Measurements from ENCODE around the gene PVR.
"Not testable (repeated sequence)": the region's sequence is repeated elsewhere in the genome, so short reads cannot be mapped to it uniquely, and the experiment has no call there.

The PVR gene

DNA sequence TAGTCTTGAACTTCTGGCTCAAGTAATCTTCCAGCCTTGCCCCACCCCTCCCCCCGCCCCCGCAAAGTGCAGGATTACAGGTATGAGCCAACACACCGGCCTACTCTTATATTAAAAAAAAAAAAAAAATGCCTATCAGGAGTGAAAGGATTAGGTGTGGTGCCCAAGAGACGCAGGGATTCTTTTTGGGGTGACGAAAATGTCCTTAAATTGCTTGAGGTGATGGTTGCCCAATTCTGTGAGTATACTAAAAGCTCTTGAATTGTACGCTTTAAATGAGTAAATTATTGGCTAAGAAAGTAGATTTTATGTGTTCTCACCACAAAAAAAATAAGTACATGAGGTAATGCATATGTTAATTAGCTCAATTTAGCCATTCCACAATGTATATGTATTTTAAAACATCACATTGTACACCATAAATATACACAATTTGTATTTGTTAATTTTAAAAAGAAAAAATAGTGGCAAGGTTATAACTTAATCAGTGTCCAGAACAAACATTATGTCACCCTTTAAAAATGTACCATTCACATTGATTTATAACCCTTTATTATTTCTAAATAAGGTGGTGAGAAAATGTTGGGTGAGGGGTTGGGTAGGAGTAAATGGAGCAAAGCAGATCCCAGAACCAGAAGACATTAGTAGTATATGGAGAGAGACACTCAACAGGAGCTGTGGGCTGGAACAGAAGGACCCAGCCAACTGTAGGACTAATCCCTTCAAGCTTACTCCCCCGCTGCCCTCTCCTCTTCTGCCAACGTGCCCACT is 26.4 kb upstream of the PVR start:
- DNase-seq (ENCODE audit: extremely low spot score, insufficient read length, low read depth) (no peak), FAIRE-seq (no peak)

DNA sequence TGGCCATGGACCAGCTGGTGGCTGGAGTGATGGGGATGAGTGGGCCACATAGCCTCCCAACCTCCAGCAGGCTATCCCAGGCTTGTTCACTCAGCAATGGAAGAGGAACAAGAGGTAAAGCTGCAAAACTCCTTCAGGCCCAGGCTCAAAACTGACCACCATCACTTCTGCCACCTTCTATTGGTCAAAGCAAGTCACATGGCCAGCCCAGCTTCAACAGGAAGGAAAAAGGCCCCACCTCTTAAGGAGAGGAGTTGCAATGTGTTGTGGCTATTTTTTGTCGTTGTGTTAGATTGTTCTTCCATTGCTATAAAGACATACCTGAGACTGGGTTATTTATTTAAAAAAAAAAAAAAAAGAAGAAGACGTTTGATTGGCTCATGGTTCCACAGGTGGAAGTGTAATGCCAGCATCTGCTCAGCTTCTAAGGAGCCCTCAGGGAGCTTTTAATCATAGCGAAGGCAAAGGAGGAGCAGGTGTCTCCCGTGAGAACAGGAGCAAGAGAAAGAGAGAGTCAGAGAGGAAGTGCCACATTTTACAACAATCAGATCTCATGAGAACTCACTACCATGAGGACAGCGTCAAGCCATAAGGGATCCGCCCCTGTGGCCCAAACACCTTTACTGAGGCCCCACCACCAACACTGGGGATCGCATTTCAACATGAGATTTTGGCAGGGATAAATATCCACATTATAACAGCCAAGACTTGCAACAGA is 24.9 kb upstream of the PVR start:
- FAIRE-seq (no peak), DNase-seq (ENCODE audit: extremely low spot score, insufficient read length, low read depth) (no peak)

DNA sequence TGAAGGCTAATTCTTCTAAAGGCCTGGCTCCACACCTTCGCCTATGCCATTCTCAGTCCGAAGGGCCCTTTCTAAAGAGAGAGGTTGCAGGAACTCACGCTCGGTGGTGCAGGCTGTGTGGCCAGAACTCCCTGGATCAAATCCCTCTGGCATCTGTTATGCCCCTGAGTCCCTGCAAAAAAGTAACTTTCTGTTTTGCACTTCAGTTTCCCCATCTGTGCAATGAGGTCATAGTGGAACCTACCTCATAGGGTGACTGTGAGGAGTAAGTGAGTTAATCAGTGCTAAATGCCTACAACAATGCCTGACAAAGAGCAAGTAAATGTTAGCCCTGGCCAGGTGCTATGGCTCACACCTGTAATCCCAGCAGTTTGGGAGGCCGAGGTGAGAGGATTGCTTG is 23.0 kb upstream of the PVR start:
- FAIRE-seq = no peak

DNA sequence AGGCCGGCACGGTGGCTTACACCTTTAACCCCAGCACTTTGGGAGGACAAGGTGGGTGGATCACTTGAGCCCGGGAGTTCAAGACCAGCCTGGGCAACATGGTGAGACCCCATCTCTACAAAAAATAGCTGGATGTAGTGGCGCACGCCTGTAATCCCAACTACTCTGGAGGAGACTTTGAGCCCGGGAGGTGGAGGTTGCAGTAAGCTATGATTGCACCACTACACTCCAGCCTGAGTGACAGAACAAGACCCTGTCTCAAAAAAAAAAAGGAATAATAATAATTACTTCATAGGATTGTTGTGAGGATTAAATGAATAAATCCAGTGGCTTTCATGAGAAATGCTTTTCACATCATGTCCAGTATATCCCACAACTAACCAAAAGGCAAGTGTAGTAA is 22.3 kb upstream of the PVR start:
- FAIRE-seq = no peak
- no peak for DNase-seq (ENCODE audit: extremely low spot score, insufficient read length, low read depth)

More for the DNA sequence above, 23.0 kb upstream of the PVR start:
- DNase-seq (ENCODE audit: extremely low spot score, insufficient read length, low read depth) = no peak

DNA sequence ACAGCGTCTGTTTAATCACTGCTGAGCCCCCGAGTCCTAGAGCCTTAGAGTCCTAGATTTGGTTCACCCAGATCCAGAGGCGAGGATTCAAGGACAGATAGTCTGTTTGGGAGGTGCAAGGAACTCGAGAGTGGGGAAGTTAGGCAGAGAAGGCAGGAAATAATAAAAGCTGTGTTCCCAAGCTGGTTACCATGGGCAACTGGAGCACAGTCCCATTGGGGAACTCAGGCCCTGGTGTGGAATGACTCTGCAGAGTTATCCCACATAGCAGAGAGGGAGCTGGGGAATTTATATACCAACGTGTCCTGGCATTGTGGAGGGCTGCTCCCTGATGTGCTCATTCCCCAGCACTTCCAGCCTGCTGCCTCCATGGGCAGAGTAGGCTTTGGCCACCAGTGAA is 20.6 kb upstream of the PVR start:
- no peak for DNase-seq (ENCODE audit: extremely low spot score, insufficient read length, low read depth)
- FAIRE-seq = no peak

DNA sequence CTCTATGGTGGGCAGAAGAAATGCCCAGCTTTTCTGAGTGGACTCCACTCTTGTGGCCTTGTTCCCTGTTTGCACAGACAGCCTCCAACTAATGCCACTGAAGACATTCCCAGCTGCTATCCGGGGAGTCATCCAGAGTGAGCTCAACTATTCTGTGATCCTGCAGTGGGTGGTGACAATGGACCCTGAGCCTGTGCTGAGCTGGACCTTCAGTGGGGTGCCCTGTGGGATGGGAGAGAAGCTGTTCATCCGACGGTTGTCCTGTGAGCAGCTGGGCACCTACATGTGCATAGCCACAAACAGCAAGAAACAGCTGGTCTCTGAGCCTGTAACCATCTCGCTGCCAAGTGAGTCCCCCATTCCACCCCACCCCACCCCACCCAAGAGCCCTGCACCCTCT is 20.1 kb upstream of the PVR start:
- no peak for FAIRE-seq

DNA sequence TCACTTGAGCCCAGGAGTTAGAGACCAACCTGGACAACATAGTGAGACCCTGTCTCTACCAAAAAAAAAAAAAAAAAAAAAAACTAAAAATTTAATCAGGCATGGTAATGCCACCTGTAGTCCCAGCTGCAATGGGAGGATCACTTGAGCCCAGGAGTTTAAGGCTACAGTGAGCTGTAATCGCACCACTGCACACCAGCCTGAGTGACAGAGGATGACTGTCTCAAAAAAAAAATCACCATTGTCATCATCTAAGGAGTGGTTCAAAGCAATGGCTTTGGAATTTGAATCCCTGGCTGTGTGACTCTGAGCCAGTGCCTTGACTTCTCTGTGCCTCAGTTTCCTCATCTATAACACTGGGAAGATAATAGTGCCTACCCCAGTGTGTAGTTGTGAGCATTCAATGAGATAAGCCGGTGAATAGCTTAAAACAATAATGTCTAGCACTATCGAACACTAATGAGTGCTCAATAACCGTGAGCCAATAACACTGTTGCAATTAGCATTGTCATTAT is 18.8 kb upstream of the PVR start:
- no peak for DNase-seq (ENCODE audit: extremely low spot score, insufficient read length, low read depth)
- FAIRE-seq = no peak

More for the DNA sequence above, 20.1 kb upstream of the PVR start:
- no peak for DNase-seq (ENCODE audit: extremely low spot score, insufficient read length, low read depth)

DNA sequence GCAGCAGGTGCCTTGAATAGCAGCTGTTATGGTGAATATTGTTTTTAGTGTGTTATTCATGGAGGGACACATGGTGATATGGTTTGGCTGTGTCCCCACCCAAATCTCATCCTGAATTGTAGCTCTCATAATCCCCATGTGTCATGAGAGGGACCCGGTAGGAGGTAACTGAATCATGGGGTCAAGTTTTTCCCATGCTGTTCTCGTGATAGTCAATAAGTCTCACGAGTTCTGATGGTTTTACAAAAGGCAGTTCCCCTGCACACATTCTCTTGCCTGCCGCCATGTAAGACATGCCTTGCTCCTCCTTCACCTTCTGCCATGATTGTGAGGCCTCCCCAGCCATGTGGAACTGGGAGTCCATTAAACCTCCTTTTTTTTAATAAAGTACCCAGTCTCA is 18.1 kb upstream of the PVR start:
- DNase-seq (ENCODE audit: extremely low spot score, insufficient read length, low read depth); FAIRE-seq: not testable (repeated sequence)

DNA sequence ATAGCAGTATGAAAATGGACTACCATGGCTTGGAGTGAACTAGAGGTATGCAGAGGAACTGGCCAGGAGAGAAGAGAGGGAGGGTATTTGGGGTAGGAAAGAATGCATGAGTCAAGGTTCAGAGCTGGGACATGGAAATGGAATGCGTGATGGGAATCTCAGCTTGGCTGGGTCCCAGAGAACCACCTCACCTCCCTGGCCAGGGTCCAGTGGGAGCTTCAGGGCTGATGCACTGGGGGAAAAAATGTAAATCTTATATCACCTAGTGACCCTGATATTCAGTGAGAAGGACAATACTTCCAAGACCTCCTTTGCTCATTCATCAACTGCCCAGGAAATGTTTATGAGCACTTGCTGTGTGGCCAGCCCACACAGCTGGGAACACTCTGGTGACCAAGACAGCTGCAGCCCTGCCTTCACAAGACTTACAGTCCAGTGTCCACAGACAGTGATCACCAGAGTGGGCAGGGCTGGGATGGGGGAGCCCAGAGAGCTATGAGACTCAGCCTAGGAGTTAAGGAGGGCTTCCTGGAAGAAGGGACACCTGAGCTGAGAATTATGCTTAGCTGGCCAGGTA is 17.6 kb upstream of the PVR start:
- no peak for FAIRE-seq
- DNase-seq (ENCODE audit: extremely low spot score, insufficient read length, low read depth) = no peak

DNA sequence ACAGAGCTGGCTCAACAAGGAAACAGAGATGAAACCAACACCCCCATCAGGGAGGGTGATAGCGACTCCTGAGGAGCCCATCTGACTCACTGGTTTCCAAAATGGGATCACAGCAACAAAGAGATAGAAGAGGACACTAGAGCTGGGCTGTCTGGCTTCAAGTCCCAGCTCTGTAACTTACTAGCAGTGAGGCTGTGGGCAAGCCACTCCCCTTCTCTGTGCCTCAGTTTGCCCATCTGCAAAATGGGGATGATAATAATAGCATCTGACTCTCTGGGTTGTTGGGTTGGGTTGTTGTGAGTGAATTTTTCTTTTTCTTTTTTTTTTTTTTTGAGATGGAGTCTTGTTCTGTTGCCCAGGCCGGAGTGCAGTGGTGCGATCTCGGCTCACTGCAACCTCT is 16.1 kb upstream of the PVR start:
- FAIRE-seq (no peak), DNase-seq (ENCODE audit: extremely low spot score, insufficient read length, low read depth) (no peak)

DNA sequence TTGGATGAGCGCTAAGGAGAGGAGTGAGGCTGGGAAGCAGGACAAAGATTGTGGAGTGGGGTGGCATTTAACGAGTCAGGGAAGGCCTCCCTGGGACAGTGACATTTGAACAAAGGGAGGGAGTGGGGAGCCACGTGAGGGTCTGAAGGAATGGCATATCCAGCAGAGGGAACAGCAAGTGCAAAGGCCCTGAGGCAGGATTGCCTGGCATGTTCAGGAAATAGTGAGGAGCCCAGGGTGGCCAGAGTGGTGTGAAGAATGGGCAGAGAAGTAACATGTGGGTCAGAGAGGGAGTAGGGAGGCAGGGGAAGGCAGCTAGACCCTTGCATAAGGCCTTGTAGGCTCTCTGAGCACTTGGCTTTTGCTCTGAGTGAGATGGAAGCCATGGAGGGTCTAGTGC is 14.9 kb upstream of the PVR start:
- DNase-seq (ENCODE audit: extremely low spot score, insufficient read length, low read depth) (no peak), FAIRE-seq (no peak)

DNA sequence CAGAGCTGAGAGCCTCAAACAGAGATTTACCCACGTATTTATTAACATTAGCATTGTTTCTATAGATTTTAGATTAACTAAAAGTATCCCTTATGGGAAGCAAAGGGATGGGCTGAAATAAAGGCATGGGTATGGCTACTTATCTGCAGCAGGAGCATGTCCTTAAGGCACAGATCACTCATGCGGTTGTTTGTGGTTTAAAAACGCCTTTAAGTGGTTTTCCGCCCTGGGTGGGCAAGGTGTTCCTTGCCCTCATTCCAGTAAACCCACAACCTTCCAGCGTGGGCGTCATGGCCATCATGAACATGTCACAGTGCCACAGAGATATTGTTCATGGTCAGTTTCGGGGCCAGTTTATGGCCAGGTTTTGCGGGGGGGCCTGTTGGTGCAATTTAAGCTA is 12.1 kb upstream of the PVR start:
- FAIRE-seq = not testable (repeated sequence)

DNA sequence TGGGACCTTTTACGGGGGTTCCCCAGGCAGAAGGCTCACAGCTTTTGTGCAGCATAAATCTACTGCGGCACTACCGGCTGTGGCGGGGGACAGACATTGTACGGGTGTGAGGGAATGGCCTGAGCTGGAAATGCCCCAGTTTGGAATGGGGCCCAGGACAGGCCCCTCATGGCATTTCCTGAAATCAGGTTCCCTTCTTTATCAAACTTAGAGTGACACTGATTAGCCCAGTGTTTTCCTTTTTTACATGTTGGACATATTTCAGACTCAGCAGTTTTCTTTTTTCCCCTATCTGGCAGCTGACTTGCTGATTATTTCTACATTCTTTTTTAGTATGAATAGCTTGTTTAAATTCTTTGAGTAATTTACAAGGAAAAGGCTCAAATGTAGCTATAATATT is 9.7 kb upstream of the PVR start:
- not testable (repeated sequence) for FAIRE-seq; DNase-seq (ENCODE audit: extremely low spot score, insufficient read length, low read depth)

More for the DNA sequence above, 12.1 kb upstream of the PVR start:
- not testable (repeated sequence) for DNase-seq (ENCODE audit: extremely low spot score, insufficient read length, low read depth)

DNA sequence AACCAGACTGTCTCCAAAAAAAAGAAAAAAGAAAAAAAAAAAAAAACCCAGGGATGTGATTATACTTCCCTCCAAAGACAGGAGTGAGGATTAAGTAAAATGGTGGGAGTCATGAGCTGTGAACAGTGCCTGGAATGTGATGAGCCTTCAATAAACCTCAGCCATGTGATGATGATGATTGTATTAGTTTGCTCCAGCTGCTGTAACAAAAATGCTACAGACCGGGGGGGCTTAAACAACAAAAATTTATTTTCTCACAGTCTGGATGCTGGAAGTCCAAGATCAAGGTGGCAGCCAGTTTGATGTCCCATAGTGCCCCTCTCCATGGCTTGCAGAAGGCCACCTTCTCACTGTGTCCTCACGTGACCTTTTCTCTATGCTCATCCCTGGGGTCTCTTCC is 8.9 kb upstream of the PVR start:
- FAIRE-seq (no peak), DNase-seq (ENCODE audit: extremely low spot score, insufficient read length, low read depth) (no peak)

DNA sequence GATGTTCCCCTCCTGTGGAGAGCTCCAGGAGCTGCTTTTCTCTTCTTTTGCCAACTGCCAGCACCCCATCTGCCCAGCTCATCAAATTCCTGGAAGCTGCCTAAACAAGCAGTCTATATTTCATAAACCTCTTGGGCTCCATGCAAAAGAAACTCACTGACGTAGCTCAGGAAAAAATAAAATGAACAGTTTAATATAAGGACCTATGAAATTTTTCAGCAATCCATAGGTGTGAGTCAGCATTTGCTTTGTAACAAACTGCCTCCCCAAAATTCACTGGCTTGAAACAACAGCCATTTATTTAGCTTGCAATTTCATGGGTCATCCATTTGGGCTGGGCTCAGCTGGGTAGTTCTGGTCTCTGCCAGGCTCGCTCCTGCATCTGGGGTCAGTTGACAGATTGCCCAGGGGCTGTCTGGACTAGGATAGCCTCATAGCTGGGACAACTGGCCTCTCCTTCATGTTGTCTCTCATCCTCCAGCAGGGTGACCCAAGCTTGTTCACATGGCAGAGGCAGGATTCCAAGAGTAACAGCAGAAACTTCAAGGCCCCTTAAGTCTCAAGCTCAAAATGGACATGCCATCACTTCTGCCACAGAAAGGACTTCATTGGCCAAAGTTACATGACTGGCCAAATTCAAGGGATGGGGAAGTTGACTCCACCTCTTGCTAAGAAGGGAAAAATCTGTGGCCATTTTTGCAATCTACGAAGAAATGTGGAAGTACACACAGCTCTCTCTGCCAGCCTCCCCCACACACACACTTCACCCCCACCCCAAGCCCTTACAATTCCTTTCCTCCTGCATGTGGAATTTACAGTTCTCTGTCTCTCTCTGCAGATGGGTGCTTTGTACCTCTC is 7.9 kb upstream of the PVR start:
- no peak for FAIRE-seq
- DNase-seq (ENCODE audit: extremely low spot score, insufficient read length, low read depth) = no peak

DNA sequence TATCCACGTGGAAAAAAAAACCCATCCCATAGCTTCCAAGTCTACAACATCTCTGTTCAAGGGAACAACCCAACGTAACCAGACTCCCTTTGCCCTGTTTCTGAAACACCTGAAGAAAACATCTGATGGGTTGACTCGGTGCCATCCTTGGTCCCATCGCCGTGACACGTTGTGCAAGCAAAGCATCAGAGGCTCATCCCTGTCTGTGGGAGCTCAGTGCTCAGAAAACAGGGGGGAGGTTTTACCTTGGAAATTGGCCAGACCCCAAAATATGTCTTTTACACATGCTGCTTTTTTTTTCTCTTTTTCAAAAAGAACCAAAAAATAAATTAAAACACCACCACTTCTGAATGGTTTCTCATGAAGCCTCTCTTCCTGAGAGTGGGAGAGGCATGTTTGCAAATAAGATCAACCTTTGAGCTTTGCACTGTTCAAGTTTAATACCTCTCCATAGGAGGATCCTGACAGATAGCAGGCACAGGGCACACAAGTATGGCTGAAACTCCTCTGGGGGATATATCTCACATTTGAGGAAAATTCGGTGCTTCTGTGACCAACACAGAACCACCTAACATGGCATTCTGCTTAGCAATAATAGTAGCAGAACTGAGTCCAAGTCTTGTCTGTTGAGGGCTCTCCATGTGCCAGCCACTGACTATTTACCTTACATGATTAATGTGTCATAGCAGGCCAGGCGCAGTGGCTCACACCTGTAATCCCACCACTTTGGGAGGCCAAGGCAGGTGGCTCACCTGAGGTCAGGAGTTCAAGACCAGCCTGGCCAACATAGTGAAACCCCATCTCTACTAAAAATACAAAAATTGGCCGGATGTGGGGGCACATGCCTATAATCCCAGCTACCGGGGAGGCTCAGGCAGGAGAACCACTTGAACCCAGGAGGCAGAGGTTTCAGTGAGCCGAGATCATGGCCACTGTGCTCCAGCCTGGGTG is 7.0 kb upstream of the PVR start:
- DNase-seq (ENCODE audit: extremely low spot score, insufficient read length, low read depth) = no peak

DNA sequence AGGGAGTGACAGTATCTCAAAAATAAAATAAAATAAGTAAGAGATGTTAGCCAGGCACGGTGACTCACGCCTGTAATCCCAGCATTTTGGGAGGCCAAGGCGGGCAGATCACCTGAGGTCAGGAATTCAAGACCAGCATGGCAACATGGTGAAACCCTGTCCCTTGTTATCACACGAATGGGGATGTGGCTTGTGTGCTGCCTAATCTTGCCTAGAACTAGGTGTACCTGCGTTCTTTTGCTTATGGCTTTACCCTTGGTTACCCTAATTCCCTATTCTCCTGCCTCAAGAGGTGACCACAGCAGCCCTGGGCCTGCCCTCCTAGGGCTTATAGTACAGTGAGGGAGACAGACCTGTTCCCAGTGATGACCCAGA is 6.3 kb upstream of the PVR start:
- no peak for FAIRE-seq

More for the DNA sequence above, 7.0 kb upstream of the PVR start:
- FAIRE-seq = no peak

DNA sequence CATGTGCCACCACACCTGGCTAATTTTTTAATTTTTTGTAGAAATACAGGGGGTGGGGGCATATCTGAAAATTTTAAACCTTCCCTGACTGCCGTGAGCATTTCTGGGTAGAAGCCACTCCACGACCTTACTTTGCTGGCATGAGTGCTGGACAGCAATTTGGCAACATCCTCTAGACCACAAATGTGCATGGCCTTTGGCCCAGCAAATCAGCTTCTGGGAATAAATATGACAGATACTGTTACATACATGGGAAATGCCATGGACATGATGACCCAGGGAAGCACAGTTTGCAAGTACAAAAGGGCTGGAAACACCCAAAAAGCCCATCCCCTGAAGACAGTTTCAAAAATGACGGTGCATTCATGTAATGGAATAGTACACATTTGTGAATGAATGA is 3.2 kb upstream of the PVR start:
- FAIRE-seq (no peak), DNase-seq (ENCODE audit: extremely low spot score, insufficient read length, low read depth) (no peak)

More for the DNA sequence above, 6.3 kb upstream of the PVR start:
- DNase-seq (ENCODE audit: extremely low spot score, insufficient read length, low read depth) = no peak

Data from GM18507 (cell line).